Measurements from ENCODE around the gene CARD19.

- TF ChIP-seq, protein P1, sequence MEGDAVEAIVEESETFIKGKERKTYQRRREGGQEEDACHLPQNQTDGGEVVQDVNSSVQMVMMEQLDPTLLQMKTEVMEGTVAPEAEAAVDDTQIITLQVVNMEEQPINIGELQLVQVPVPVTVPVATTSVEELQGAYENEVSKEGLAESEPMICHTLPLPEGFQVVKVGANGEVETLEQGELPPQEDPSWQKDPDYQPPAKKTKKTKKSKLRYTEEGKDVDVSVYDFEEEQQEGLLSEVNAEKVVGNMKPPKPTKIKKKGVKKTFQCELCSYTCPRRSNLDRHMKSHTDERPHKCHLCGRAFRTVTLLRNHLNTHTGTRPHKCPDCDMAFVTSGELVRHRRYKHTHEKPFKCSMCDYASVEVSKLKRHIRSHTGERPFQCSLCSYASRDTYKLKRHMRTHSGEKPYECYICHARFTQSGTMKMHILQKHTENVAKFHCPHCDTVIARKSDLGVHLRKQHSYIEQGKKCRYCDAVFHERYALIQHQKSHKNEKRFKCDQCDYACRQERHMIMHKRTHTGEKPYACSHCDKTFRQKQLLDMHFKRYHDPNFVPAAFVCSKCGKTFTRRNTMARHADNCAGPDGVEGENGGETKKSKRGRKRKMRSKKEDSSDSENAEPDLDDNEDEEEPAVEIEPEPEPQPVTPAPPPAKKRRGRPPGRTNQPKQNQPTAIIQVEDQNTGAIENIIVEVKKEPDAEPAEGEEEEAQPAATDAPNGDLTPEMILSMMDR (IDR thresholded peaks at IDR 0.05), result no peak
- no peak for TF ChIP-seq POLR2A (IDR thresholded peaks at IDR 0.05)
Observed at GRCh38 chr9:93139365-93140182, 43.6 kb downstream of the CARD19 start.
